Measurements from ENCODE around the gene STRBP.
"Not testable (repeated sequence)": the region's sequence is repeated elsewhere in the genome, so short reads cannot be mapped to it uniquely, and the experiment has no call there.

Gene STRBP

GRCh38 chr9:123257276-123257675 is 11.1 kb downstream of the STRBP start:
- POLR2A ChIA-PET: no interaction called here
- no peak for TF ChIP-seq CTCF (IDR thresholded peaks at IDR 0.05; ENCODE audit: insufficient read depth, low read length, missing control alignments)
- CTCF ChIA-PET: no interaction called here
- H3K4me3 ChIP-seq (ENCODE audit: low read depth, low read length): no peak overlapping the region
- no peak for DNase-seq (ENCODE audit: low read depth, low spot score)

- H3K4me3 ChIP-seq (ENCODE audit: low read depth, low read length): no peak overlapping the region
- TF ChIP-seq CTCF (IDR thresholded peaks at IDR 0.05; ENCODE audit: insufficient read depth, low read length, missing control alignments): no peak
- CTCF ChIA-PET: no interaction called here
- no peak for DNase-seq (ENCODE audit: low read depth, low spot score)
- POLR2A ChIA-PET: interaction anchor here (0.7 kb wide), 1 partner anchor 145 kb away, joined by 3 read pairs; no protein-coding TSS in a partner anchor
Measured at GRCh38 chr9:123255718-123256117, 12.7 kb downstream of the STRBP start.

- POLR2A ChIA-PET: no interaction called here
- no peak for DNase-seq (ENCODE audit: low read depth, low spot score)
- no peak for TF ChIP-seq CTCF (IDR thresholded peaks at IDR 0.05; ENCODE audit: insufficient read depth, low read length, missing control alignments)
- CTCF ChIA-PET: interaction anchor here (1.3 kb wide), 1 partner anchor 20 kb away, joined by 3 read pairs; no protein-coding TSS in a partner anchor
- H3K4me3 ChIP-seq (ENCODE audit: low read depth, low read length): no peak overlapping the region
Measured at GRCh38 chr9:123253204-123253603, 15.2 kb downstream of the STRBP start.

- no peak for TF ChIP-seq CTCF (IDR thresholded peaks at IDR 0.05; ENCODE audit: insufficient read depth, low read length, missing control alignments)
- ChIA-PET POLR2A (no interaction called here), CTCF (interaction anchor here (1.1 to 1.3 kb wide), 2 partner anchors 9 to 19 kb away, joined by 3 read pairs; no protein-coding TSS in a partner anchor)
- no peak overlapping the region for H3K4me3 ChIP-seq (ENCODE audit: low read depth, low read length)
- DNase-seq (ENCODE audit: low read depth, low spot score): no peak
Measured at GRCh38 chr9:123251741-123252140, 16.6 kb downstream of the STRBP start.

- H3K4me3 ChIP-seq (ENCODE audit: low read depth, low read length): no peak overlapping the region
- ChIA-PET POLR2A (no interaction called here), CTCF (interaction anchor here (1.1 kb wide), 1 partner anchor 9 kb away, joined by 3 read pairs; no protein-coding TSS in a partner anchor)
- no peak for TF ChIP-seq CTCF (IDR thresholded peaks at IDR 0.05; ENCODE audit: insufficient read depth, low read length, missing control alignments)
- DNase-seq (ENCODE audit: low read depth, low spot score): no peak
Measured at GRCh38 chr9:123251324-123251723, 17.1 kb downstream of the STRBP start.

GRCh38 chr9:123250504-123250903 is 17.9 kb downstream of the STRBP start:
- ChIA-PET CTCF (interaction anchor here (1.1 kb wide), 1 partner anchor 10 kb away, joined by 3 read pairs; no protein-coding TSS in a partner anchor), POLR2A (no interaction called here)
- no peak for TF ChIP-seq CTCF (IDR thresholded peaks at IDR 0.05; ENCODE audit: insufficient read depth, low read length, missing control alignments)
- no peak for DNase-seq (ENCODE audit: low read depth, low spot score)
- H3K4me3 ChIP-seq (ENCODE audit: low read depth, low read length): no peak overlapping the region

- DNase-seq (ENCODE audit: low read depth, low spot score); H3K4me3 ChIP-seq (ENCODE audit: low read depth, low read length); POLR2A ChIA-PET: not testable (repeated sequence)
- CTCF ChIA-PET: interaction anchor here (1.2 kb wide), 1 partner anchor 10 kb away, joined by 3 read pairs; no protein-coding TSS in a partner anchor
Measured at GRCh38 chr9:123249162-123249561, 19.2 kb downstream of the STRBP start.

All from AG04449 (cell line).